Measurements from ENCODE around the gene LENG1.
A peak's percentile ranks its signal among the peaks of the same experiment; 100 is the strongest.
"Not testable (repeated sequence)": the region's sequence is repeated elsewhere in the genome, so short reads cannot be mapped to it uniquely, and the experiment has no call there.

The LENG1 gene

GRCh38 chr19:54159352-54160181, at the start of gene LENG1:
Gene LENG1, minus strand, starts transcription at chr19:54159721. Its CDS starts 26 bp downstream, at chr19:54159695.
- peak; percentile 96 for DNase-seq (ENCODE audit: low read depth)

DNA sequence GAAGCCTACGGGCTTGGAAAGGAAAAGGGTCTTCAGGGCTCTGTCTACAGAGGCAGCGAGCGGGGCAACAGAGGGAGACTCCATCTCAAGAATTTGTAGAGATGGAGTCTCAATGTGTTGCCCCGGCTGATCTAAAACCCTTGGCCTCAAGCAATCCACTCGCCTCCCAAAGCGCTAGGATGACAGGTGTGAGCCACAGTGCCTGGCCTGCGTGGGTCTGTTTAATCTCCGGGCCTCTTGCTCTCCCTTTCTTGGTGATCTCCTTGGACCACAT, 49.2 kb upstream of the LENG1 start:
- DNase-seq (ENCODE audit: low read depth), result no peak

DNA sequence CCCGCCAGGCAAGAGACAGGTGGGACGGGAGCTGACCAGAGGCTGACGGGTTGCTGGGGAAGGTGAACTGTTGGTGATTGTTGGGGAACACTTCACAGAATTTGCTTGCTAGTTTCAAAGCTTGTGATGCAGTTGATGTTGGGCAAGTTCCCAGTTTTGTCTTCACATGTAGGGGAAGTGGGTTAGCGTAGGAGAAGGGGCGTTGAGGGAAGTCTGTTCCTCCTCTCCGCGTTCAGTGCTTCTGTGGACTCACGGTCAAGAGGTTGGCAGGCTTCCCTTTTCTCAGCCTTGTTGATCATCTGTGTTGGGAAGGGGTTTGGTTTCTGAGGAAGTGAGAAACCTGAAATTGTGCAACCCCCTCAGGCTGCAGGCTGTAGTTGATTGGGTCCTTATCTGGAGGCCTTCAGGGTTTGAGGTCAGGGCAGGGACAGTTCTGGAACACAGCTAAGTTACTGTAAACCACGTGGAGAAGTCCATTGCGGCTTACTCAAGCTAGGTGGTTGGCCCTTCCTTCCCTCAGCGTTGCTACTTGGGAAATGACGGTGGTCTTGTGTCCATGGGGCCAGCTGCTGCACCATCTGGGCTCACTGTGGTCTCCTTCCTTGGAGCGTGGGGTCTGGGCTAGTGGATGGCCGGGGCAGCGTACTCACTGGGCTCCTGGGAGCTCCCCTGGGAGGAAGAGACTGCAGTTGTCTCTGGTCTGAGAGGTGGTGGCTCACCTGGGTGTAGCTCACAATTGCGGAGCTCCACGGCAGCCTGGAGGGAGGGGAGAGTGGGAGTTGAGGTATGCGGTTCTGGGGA, 48.7 kb upstream of the LENG1 start:
- DNase-seq (ENCODE audit: low read depth), result no peak

DNA sequence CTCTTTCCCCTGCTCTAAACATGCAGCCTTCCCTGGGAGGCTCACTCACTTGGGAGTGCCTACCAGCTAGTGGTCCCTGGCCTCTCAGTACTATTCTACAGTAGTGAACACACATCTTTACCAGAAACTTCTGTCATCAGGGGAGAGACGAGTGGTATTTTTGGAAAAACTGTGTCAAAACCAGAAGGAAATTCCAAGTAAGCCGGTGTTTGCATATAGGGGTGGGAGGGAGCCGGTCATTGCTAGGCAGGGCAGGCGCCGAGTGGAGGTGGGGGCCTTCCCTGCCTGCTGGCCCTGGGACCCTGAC, 48.1 kb upstream of the LENG1 start:
- no peak for DNase-seq (ENCODE audit: low read depth)

- not testable (repeated sequence) for DNase-seq (ENCODE audit: low read depth)
These were observed 47.7 kb upstream of the LENG1 start for GRCh38 chr19:54207193-54207592.

GRCh38 chr19:54206831-54207177, 47.3 kb upstream of the LENG1 start:
- DNase-seq (ENCODE audit: low read depth), result no peak

DNA sequence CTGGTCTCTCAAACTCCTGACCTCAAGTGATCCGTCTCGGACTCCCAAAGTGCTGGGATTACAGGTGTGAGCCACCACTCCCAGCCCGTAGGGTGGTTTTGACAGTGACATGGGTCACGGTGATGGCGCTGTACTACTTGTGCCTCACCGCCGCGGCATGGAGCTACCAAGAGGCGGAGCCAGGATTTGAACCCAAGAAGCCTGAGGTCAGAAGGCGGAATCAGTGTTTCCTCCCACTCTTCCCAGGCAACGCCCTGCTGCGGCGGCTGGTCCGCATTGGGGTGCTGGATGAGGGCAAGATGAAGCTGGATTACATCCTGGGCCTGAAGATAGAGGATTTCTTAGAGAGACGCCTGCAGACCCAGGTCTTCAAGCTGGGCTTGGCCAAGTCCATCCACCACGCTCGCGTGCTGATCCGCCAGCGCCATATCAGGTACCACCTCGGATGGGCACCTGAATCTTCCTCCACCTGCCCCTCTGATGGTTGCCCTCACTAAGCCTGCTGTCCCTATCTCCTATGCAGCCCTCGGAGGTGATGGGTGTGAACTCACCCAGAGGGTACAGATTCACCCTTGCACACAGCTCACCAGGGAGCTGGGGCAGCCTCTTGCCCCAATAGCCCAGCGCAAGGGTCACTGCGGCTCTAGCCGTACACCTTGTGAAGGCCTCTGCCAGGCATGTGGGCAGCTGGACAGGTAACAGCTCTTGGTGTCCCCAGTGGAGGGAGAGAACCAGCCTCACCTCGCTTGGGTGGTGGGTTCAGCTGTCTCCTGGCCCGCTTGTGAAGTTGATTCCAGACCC, 46.7 kb upstream of the LENG1 start:
- no peak for DNase-seq (ENCODE audit: low read depth)

DNA sequence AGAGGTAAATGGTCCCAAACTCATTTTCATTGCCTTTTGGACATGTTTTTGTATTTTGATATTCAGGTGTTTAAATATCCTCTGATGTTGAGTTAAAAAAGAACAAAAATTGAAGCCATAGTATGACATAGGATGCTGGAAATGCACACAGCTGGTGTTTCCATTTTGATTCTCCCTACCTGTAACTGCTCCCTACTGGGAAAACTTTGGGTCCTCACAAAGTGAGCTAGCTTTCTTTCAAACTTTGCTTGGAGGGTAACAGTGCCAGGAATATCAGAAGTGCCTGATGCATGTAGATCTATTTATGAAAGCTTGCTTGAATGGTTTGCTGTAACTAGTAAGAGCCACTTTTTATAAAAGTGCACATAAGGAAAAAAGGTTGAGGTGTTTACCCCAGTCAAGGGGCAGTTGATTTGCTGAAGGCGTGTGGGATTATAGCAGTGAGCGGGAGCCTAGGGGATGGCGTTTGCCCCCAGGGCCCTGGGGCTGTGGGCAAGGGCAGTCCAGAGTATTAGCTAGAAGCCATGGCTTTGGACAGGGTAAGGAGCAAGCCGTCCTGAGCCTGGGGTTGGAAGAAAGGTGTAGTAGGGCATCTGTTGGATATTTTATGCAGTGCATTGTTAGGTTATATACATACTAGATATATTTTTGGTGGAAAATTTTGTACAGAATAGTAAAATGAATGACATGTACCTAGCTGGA, 45.4 kb upstream of the LENG1 start:
- DNase-seq (ENCODE audit: low read depth), result no peak

- DNase-seq (ENCODE audit: low read depth), result no peak
These were observed 43.7 kb upstream of the LENG1 start for GRCh38 chr19:54203151-54203611.

GRCh38 chr19:54201980-54202379, 42.5 kb upstream of the LENG1 start:
- no peak for DNase-seq (ENCODE audit: low read depth)

GRCh38 chr19:54201172-54201701, 41.7 kb upstream of the LENG1 start:
- DNase-seq (ENCODE audit: low read depth), result no peak

DNA sequence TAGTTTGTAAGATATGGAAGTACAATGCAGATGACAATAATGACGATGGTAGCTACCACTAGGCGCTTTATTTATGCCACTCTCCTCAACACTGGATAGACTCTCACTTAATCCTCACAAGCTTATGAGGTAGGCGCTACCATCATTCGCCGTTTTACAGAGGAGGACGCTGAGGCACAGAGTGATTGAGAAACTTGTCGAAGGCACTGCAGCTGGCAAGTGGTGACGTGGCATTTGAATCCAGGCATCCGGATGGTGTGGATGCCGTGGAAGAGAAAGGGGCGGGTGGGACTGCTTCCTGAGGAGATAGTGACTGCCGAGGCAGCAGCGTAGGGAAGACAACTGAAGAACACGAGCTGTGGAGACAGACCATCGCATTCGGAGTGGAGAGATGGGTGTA, 39.9 kb upstream of the LENG1 start:
- no peak for DNase-seq (ENCODE audit: low read depth)

DNA sequence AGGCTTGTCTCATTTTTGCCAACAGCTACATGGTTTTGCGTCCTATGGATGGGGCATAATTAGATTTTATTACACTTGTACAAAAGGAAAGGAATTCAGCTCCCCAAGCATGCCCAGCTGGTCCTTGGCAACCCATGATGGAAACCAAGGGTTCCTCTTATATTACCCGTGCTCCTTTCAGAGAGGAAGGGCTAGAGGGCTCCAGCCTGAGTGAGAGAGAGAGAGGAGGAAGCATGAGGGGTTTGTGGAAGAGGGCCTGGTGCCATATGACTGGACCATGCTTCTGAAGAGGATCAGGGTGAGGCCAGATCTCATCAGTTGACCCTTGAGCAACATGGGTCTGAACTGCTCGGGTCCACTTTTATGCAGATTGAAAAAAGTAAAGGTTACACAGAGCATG, 37.6 kb upstream of the LENG1 start:
- DNase-seq (ENCODE audit: low read depth), result no peak

- DNase-seq (ENCODE audit: low read depth), result no peak
These were observed 37.0 kb upstream of the LENG1 start for GRCh38 chr19:54196536-54196935.

- not testable (repeated sequence) for DNase-seq (ENCODE audit: low read depth)
These were observed 34.9 kb upstream of the LENG1 start for GRCh38 chr19:54194463-54194862.

- DNase-seq (ENCODE audit: low read depth), result no peak
These were observed 33.5 kb upstream of the LENG1 start for GRCh38 chr19:54193011-54193410.

- DNase-seq (ENCODE audit: low read depth), result no peak
These were observed 32.4 kb upstream of the LENG1 start for GRCh38 chr19:54191811-54192453.

- DNase-seq (ENCODE audit: low read depth), result peak; percentile 85
These were observed 31.7 kb upstream of the LENG1 start, which contains the start of gene TSEN34 for GRCh38 chr19:54191011-54191810. Gene TSEN34, plus strand, starts transcription at chr19:54191308. Its CDS starts 57 bp downstream, at chr19:54191365.

- peak; percentile 100 for DNase-seq (ENCODE audit: low read depth)
These were observed 31.0 kb upstream of the LENG1 start for GRCh38 chr19:54190503-54191010.
